Neural crest cell (in vitro differentiated cells): Measurements from ENCODE around the gene EEF1G. TPM values are rescaled to one million over a fixed set of nuclear protein-coding genes. Genes with fewer than 3 reads are reported as not detected.

Experiments
- DNase-seq: peaks from one replicate; pipeline ENCODE4 v3.0.0; 2021; ENCODE audit warnings: low read depth, mixed read lengths, low spot score
- H3K27ac Mint-ChIP-seq: one replicate; pipeline ENCODE4 v1.8.0; 2021; ENCODE audit warnings: mild to moderate bottlenecking, mixed read lengths; ENCODE audit not compliant: unreplicated experiment
- H3K27me3 Mint-ChIP-seq: 2 replicates; pipeline ENCODE4 v1.8.0; 2021; ENCODE audit warnings: low read depth, mild to moderate bottlenecking, mixed read lengths
- H3K36me3 Mint-ChIP-seq: 2 replicates; pipeline ENCODE4 v1.8.0; 2021; ENCODE audit warnings: low read depth, mild to moderate bottlenecking, mixed read lengths
- H3K4me1 Mint-ChIP-seq: 2 replicates; pipeline ENCODE4 v1.8.0; 2021; ENCODE audit warnings: mixed read lengths
- H3K4me3 Mint-ChIP-seq: one replicate; pipeline ENCODE4 v1.8.0; 2021; ENCODE audit warnings: mild to moderate bottlenecking, mixed read lengths
- H3K9me3 Mint-ChIP-seq: 2 replicates; pipeline ENCODE4 v1.8.0; 2021; ENCODE audit warnings: mixed read lengths
- microRNA-seq: library from miRNA; unstranded; fragments of <30 nt; microRNA quantifications from one replicate; pipeline ENCODE4, GENCODE V29; 2020
- total RNA-seq: library from RNA; stranded (reverse); gene quantifications from 2 replicates; pipeline ENCODE4 v1.2.1, GENCODE V29; 2021
- TF ChIP-seq, protein P1 (sequence below): fragments of 200-600 bp; sonication (generic); conservative IDR thresholded peaks from 2 replicates; pipeline ENCODE4 v1.5.0; 2021; ENCODE audit warnings: antibody characterized with exemption, mild to moderate bottlenecking

EEF1G gene
- total RNA-seq, 1 donor from 2014 or later: 2,024 TPM

DNA sequence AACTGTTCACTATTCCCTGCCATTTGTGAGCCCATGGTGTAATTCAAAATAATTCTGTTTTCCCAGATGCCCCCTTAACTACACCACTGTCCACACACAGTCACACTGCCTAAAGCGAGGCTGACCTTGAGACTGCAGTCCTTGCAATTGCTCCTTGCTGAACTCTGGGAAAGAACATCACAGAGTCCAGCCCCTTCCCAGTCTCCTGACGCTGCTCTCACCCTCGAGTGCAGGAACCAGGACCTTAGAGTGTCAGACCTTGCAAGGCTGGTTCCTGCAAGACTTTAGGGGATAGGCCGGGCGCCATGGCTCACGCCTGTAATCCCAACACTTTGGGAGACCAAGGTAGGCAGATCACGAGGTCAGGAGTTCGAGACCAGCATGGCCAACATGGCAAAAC, 60.7 kb downstream of the EEF1G start:
- H3K9me3 Mint-ChIP-seq: no peaks in the 10 kb centered on the region
- H3K27ac Mint-ChIP-seq: no peak overlapping the region
- DNase-seq: no peak
- no peak overlapping the region for H3K4me3 Mint-ChIP-seq
- H3K4me1 Mint-ChIP-seq: peaks cover 12% of the 10 kb centered on the region
- H3K27me3 Mint-ChIP-seq: peaks cover 3% of the 10 kb centered on the region
- no peaks in the 10 kb centered on the region for H3K36me3 Mint-ChIP-seq
- TF ChIP-seq, protein P1, sequence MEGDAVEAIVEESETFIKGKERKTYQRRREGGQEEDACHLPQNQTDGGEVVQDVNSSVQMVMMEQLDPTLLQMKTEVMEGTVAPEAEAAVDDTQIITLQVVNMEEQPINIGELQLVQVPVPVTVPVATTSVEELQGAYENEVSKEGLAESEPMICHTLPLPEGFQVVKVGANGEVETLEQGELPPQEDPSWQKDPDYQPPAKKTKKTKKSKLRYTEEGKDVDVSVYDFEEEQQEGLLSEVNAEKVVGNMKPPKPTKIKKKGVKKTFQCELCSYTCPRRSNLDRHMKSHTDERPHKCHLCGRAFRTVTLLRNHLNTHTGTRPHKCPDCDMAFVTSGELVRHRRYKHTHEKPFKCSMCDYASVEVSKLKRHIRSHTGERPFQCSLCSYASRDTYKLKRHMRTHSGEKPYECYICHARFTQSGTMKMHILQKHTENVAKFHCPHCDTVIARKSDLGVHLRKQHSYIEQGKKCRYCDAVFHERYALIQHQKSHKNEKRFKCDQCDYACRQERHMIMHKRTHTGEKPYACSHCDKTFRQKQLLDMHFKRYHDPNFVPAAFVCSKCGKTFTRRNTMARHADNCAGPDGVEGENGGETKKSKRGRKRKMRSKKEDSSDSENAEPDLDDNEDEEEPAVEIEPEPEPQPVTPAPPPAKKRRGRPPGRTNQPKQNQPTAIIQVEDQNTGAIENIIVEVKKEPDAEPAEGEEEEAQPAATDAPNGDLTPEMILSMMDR: no peak

Small RNA genes within 50 kb of the gene (microRNA-seq; reads per million reads assigned to microRNA genes)
- 6.5 reads per million, percentile 5 among the genes with 10 or more reads in this experiment for gene MIR6747

Other genes with a start within 250 kb of the EEF1G start
- gene ASRGL1, start 236.4 kb downstream of the EEF1G start, total RNA-seq: 50.1 and 57.5 TPM in 2 replicates
- gene SCGB1A1, start 154.9 kb downstream of the EEF1G start, total RNA-seq: not detected in 2 replicates
- gene AHNAK, start 27.1 kb downstream of the EEF1G start, total RNA-seq: 0.65 and 1.2 TPM in 2 replicates
- 18.0 and 20.7 TPM in 2 replicates for gene TUT1, start 17.6 kb upstream of the EEF1G start, total RNA-seq
- 195 and 203 TPM in 2 replicates for gene MTA2, start 28.0 kb upstream of the EEF1G start, total RNA-seq
- 37.4 and 40.0 TPM in 2 replicates for gene EML3, start 38.9 kb upstream of the EEF1G start, total RNA-seq
- 0.23 and 0.75 TPM in 2 replicates for gene ROM1, start 39.4 kb upstream of the EEF1G start, total RNA-seq
- gene B3GAT3, start 48.1 kb upstream of the EEF1G start, total RNA-seq: 57.4 and 58.3 TPM in 2 replicates
- gene GANAB, start 72.7 kb upstream of the EEF1G start, total RNA-seq: 346 and 366 TPM in 2 replicates
- 24.5 and 25.9 TPM in 2 replicates for gene INTS5, start 79.4 kb upstream of the EEF1G start, total RNA-seq
- 97.4 and 115 TPM in 2 replicates for gene C11orf98, start 91.3 kb upstream of the EEF1G start, total RNA-seq
- gene CSKMT, start 91.4 kb upstream of the EEF1G start, total RNA-seq: 57.0 and 60.0 TPM in 2 replicates
- 15.0 and 15.6 TPM in 2 replicates for gene UQCC3, start 97.8 kb upstream of the EEF1G start, total RNA-seq
- gene LBHD1, start 98.4 kb upstream of the EEF1G start, total RNA-seq: 7.0 and 7.8 TPM in 2 replicates
- gene UBXN1, start 105.2 kb upstream of the EEF1G start, total RNA-seq: 103 and 113 TPM in 2 replicates
- 1.6 and 1.8 TPM in 2 replicates for gene LRRN4CL, start 115.6 kb upstream of the EEF1G start, total RNA-seq
- gene BSCL2, start 133.5 kb upstream of the EEF1G start, total RNA-seq: 106 and 111 TPM in 2 replicates
- 11.3 and 12.9 TPM in 2 replicates for gene GNG3, start 133.8 kb upstream of the EEF1G start, total RNA-seq
- gene HNRNPUL2, start 153.6 kb upstream of the EEF1G start, total RNA-seq: 79.6 and 80.7 TPM in 2 replicates
- 44.7 and 49.2 TPM in 2 replicates for gene TTC9C, start 154.6 kb upstream of the EEF1G start, total RNA-seq
- gene ZBTB3, start 180.3 kb upstream of the EEF1G start, total RNA-seq: 11.5 and 16.1 TPM in 2 replicates
- gene POLR2G, start 187.7 kb upstream of the EEF1G start, total RNA-seq: 161 and 175 TPM in 2 replicates
- gene TAF6L, start 197.5 kb upstream of the EEF1G start, total RNA-seq: 50.5 and 52.0 TPM in 2 replicates
- 20.0 and 21.4 TPM in 2 replicates for gene TMEM179B, start 213.5 kb upstream of the EEF1G start, total RNA-seq
- gene TMEM223, start 218.1 kb upstream of the EEF1G start, total RNA-seq: 20.4 and 23.4 TPM in 2 replicates
- 86.6 and 88.1 TPM in 2 replicates for gene NXF1, start 231.5 kb upstream of the EEF1G start, total RNA-seq